GM19035 (cell line): ENCODE results near the gene SYT1.

Experiments
- ATAC-seq: cut with Tn5 transposase; IDR thresholded peaks from one replicate; pipeline ENCODE4 v1.9.1; 2021; ENCODE audit not compliant: unreplicated experiment

SYT1 gene

DNA sequence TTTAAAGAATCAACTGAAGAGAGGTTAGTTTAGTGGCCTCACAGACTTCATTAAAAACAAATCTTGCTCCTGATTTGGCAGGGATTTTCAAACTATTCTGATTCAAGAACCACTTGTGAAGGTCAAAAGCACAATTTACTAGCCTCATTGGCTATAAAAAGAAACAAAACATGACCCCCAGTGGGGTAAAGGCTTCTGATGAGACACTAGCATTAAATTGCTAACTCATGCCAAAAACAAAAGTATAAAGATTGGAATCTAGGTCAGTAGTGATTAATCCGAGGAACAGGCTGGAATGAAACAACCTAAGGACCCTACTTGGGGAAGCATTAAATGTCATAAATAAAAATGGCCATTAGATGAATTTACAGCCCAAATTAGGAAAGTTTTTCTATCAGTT, 513.9 kb downstream of the SYT1 start:
- no peak for ATAC-seq

DNA sequence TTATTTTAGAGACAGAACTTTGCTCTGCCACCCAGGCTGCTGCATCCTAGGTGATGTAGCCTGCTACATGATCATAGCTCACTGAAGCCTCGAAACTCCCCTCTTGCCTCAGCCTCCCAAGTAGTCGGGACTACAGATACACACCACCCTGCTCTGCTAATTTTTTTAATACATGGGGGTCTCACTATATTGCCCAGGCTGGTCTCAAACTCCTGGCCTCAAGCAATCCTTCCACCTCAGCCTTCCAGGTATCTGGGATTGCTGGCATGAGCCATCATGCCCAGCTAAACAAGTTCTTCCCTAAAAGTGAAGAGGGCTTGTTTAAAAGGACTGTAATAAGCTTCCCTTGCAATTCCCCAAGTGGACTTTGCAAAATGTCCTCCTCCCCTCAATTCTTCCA, 515.8 kb downstream of the SYT1 start:
- ATAC-seq = no peak

DNA sequence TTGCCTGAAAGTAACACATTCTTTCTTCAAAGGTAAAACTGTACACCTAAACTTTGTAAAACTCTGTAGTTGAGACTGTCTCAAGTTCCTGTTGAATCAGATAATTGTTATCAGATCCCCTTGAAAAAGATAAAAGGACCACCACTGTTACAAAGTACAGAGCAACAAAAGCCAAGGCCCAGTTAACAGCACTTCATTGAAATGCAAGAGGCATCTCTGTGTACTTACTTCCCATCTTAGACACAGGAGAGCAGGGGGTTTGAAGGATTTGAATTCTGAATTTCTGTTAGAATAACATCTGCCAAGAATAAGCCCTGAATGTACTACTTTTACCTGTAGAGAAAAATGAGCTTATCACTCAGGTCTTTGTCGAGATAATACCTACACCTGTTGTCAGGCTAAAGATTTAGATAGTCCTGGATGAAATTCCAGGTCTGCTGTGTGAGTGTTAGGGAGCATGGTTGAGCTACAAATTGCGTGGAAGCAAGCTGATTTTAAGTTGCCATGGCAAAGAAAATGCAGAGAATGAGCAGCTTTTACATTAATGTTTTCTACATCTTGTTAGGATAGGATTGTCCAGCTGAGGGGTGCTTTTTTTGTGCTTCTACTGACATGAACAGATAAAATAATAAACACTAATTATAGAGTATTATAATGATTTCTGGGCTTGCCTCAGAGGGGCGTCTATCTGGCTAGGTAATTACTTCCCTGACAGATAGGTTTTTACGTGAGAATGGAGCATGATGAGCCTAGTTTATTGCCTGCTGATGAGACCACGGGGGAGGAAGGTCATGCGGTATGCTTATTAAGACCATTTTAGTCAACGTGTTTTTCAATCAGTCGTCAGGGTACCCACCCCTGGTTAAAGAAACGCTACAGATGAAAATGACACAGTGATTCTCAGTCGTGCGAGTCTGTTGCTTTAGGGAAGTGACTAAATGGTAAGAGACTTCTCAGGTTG, 517.0 kb downstream of the SYT1 start:
- no peak for ATAC-seq

DNA sequence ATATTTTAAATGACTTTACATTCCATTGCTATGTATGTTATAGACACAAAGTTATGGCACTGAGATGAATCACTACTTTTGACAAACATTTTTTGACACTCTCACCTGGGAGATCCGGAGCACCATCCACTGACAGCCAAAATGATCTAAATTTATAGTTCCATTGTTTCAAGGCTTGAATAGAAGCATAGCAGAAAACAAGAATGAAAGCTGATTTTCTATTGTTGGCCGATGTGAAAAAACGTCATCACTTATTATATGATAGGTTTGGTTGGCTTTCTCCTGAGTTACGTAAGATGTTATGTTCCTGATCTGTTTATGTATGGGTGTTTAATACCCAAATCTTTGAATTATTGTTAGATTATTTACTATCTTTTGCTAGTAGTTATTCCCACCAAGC, 520.0 kb downstream of the SYT1 start:
- no peak for ATAC-seq

DNA sequence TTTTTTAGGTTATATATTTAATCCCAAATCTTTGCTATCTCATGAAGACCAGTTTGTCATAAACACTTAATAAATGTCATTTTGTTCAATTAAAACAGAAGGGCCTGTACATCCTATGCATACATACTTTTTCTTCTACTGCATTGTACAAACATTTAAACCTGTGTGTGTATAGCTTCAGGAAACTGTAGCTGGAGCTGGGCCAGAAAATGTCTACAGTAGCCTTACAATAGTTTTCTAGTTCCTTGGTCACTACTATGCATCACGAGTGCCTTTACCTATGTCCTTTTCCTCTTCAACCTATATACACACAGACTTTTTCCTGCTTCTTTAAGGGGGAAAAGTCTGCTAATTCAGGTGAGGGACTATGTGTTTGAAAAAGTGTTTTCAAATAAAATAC, 523.4 kb downstream of the SYT1 start:
- no peak for ATAC-seq

DNA sequence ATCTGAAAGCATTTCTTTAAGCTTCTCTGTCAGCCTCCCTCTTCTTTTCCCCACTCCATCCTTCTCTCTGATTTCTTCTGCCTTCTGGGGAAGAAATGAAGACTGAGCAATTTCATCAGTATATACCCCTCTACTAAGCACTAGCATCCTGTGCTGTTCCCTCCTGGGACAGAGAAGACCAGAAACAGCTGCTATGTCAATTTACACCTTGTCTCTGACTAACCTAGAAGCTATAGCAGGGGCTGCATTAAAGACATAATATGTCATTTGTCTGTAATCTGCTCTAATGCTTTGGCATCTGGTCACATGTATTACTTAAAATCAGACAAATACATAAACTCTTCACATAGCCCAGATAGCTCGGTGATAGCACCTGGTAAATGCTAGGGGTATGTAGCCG, 529.3 kb downstream of the SYT1 start:
- no peak for ATAC-seq

DNA sequence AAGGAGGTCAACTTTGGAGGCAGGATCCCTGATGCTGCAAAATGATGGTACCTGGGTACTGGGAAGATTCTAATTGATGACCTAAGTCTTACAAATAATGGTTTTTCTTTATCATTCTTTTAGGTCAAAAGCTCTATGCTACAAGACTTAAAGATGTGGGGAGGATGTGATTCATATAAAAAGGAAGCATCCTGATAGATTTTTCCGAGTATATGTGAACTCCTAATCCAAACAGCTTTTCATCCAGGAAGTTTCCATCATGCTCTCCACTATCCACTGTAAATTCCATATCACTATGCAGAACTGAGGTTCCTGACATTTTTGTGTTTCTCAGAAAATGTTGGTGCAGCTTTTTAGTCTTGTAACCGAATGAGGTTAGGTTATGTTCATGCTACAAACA, 533.0 kb downstream of the SYT1 start:
- no peak for ATAC-seq

DNA sequence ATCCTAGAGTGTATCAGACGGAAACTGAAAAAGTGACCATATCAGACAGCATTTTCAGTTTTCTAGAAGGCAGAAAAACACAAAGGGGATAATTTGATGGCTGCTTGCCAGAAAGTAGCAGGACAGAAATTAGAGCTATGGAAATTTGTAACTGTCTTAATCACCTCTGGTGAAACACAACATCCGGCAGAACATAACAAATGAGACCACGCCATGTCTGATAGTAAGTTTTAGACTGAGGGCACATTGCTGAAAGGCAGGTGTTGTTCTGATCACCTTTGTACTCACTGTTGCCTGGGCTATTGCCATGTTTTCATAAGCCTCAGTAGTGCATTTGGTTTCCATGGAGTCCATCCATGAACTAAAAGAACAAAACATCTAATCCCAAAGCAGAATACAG, 535.9 kb downstream of the SYT1 start:
- ATAC-seq = no peak

DNA sequence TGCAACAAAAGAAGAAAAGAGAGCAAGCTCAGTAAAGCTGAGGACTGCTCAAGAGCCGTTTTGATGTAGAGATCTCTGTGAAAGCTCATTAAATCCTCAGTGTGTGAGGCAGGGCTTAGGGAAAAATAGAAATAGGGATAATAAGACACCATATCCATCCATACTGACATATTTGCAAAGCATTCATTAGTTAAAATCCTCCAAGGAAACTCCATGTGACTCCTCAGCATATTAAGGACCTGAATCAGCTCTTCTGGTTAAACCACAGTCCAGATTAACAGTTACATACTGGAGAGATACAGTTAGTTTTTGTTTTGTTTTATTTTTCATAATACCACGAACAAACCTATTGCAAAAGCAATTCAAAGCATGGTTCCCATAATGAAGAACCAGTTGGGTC, 538.0 kb downstream of the SYT1 start:
- no peak for ATAC-seq

DNA sequence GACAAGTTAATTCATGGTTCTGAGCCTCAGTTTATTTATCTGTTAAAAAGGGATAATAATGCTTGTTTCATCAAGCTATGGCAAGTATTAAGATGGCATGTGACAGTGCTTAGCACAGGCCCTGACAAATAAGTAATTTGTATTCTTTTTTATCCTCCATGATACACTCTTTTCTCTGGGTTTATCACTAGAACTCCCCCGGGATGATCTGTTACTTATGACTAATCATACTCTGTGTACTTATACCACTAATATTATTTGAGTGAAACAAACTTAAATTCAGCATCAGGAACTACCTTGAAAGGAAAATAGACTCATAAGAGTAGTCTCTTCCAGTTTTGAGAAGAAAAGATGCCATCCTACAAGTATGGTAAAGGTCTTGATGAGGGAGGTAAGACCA, 542.4 kb downstream of the SYT1 start:
- ATAC-seq = no peak

DNA sequence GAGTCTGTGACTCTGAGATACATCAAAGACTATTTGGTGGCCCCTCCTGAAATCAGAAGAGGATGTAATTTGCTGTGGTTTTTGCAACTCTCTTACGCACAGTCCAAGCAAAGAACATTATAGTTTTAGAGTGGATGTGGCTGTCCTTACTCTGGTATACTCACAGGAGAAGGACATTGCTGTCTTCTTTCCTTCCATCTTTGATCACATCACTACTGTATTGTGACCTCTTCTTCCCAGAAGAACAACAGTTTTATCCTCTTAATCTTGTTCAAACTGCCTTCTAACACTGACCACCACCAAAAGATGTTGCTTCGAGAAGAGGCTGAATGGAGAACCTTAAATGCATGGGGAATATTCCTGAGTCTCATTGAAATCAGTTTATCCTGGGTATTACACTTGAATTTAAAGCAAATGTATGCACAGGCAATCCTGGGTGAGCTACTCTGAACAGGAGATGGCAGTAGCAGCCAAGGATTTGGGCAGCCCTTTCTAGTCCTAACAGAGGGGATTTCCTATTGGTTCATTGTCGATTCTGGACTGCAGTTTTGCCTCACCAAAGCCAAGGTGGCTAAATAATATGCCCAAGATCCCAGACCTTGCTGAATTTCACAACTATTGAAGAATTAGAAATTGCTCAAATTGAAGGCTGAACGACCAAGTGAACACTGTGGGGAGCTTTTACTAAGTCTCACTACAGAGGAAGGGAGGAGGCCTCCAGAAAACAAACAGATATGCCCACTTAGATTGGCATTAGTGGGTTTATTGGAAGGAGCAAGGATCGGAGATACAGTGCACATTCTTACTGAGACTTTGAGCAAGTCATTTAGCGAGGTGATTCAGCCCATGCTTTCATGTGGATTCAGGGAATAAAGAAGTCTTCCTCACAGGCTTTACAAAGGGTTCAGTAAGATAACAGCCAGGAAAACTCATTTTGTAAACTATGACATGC, 543.4 kb downstream of the SYT1 start:
- peak; percentile 78 for ATAC-seq

DNA sequence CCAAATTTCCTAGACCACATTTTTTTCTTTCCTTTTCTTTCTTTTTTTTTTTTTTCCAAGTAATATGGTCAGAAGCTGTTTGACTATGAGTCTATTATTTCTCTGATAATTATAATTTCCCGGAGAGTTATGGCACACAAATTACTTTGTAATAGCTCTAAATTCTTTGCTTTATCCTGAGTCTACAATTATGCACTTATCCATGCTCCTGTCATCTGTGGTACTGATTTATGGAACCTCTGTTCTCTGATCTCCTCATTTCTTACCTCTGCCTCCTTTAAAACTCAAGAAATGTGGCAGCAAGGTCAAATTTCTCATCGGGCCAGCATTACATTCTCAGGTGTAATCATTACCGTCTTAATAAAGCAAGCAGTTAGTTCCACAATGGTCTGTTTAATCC, 544.1 kb downstream of the SYT1 start:
- no peak for ATAC-seq

DNA sequence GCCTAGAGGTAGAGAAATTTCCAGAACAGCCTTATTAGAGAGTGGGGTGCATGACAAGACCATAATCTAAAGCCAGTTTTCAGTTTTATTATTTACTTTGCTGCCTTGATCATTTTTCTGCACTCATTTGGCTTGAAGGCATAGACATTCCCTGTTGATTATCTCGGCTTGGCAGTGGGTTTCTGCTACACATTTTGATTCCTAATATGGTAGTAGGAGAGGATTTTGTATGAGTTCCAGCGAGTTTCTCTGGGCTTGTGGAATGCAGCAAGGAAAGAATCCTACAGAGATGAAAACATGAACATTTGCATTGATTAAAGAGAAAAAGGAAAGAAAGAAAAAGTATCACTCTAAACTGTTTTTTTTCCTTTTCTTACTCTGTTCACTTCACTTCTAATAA, 545.0 kb downstream of the SYT1 start:
- ATAC-seq = no peak

DNA sequence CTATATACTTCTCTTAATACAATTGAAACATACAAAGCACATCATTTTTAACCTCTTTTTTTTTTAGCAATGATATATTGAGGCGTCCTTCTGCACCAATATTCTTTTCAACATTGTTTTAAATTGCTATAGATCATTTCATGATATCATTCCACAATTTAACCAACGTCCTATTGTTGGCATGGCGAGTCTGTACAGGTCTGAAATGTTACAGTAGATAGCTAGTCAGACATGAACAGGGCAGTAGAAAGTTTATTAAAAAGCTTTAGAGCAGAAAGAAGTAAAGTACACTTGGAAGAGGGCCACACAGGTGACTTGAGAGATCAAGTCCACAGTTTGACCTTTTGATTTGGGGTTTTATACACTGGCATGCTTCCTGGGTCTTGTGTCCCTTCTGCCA, 547.2 kb downstream of the SYT1 start:
- ATAC-seq = no peak

DNA sequence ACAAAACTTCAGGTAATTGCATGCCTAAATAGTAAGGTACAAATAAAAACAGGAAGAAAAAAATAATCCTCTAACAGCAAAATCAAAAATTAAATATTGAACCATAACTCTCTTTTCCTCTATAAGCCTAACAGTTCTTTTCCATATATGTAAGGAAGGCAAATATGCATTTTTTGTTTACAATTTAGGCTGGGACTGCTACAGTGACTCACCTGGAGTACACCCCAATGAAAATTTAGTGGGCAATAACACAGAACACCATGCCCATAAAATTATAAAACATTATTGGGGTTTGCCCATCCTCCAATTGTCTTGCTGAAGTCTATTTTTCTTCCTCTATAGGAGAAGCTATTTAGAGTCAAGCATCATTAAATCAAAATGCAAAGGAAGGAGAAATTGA, 549.2 kb downstream of the SYT1 start:
- ATAC-seq = no peak

DNA sequence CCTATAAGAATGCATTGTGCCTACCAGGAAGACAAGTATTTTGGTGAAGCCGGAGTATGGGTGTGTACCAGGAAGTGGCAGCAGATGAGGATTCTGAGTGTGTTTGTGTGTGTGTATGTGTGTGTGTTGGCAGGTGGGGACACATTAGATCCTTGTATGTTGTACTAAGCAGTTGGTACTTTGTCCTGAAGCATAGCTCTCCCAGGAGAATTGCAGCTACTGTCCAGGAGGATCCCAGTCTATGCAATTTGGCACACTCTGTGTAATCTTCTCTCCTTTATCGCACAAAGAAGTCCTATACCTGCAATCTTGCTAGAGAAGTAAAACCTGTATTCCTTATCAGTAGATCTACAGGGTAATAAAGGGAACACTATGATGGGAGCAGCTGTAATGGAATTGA, 549.7 kb downstream of the SYT1 start:
- no peak for ATAC-seq

DNA sequence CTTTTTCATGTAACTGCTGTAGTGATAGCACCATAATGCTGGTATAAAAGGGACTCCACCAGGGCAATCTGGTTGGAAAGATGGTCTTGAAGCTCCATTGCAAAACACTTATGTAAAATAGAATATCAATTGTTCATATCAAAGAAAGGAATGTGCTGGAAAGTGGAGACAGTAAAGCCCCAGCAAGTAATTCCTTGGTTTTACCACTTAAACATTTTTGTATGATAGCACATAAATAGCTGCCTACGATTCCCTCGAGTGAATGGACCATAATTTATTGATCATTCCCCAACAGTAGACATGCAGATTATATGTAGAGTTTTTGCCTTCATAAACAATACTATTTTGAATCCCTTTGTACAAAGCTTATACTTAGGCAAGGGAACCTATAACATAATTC, 550.7 kb downstream of the SYT1 start:
- no peak for ATAC-seq

DNA sequence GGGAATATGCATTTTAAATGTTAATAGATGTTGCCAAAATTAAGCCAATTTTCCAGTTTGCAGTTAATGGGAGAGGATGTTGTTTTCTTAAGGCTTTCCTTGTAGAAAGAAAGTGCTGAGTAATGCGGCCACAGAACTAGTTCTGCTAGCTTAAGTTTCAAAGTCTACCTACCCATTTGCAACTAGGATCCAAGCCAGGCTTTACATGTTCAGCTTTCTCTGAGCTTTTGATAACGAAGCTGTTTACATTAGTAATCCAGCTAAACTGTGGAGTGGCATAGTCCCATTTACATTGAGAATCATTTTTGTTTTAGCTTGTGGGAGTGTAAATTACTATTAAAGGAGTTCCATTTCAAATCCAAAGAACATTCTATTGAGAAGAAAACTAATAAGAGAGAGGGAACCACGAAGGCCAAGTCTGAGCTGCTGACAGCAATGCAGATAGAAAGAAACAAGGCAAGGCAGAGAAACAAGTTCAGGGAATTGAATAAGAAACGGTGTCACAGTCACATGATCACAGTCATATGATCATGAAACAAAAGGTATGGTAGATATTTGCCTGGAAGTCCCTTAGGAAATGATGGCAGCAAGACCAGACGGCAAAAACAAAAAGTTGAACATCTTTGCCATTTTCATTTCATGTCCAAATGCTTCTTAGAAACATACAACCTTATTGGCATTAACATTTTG, 551.3 kb downstream of the SYT1 start:
- no peak for ATAC-seq

DNA sequence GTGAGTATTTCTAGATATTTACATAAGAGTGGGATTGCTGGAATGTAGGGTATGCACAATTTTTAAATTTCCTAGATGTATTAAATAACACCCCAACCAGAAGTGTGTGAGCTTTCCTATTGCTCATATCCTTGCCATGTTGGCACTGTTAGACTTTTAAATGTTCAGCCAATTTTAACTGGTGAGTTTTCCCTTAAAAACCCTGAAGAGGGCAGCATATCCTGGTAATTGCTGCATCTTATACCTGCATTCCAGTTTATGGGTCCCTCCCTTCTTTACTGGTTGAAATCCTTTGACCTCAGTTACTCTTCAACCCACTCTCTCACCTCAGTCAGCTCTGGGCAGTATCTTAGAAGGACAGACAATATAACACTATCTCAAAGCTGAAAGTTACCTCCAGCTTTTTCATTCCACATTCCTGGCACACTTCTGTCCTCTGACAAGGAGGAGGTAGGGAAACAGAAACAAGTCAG, 555.6 kb downstream of the SYT1 start:
- no peak for ATAC-seq

DNA sequence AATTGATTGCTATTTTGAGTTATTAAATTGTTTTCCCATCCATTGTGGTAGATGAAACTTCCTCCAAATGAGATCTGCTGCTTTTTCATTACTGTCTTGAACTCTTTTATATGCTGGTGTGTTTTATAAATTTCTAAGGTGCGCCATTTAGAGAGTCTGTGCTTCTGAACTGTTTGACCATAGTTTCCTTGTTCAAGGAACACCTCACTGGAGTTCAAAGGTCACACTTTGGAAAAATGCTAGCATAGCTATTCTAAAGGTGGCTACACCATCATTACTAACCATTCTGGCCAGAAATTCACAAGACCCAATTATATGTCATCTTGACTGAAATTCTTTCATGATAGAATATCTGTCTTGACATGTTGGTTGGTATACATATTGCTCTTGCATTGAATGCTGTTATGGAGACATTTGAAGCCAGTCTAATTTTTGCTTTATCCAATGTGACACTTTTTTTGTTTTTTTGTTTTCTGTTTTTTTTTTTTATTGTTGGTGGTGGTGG, 556.7 kb downstream of the SYT1 start:
- no peak for ATAC-seq
